GM19328 (cell line): ENCODE results near the gene ING5.

ENCODE experiments used
- ATAC-seq: cut with Tn5 transposase; IDR thresholded peaks from one replicate; pipeline ENCODE4 v1.9.1; 2021; ENCODE audit warnings: mild to moderate bottlenecking, moderate library complexity; ENCODE audit not compliant: unreplicated experiment

The ING5 gene

GRCh38 chr2:241672243-241673188, 29.3 kb upstream of the ING5 start:
- ATAC-seq, result no peak

GRCh38 chr2:241673189-241673663, 28.6 kb upstream of the ING5 start:
- ATAC-seq, result no peak

GRCh38 chr2:241673797-241674725, 27.8 kb upstream of the ING5 start:
- no peak for ATAC-seq

- no peak for ATAC-seq
These were observed 26.0 kb upstream of the ING5 start for GRCh38 chr2:241675885-241676284.

GRCh38 chr2:241676665-241677064, 25.2 kb upstream of the ING5 start:
- ATAC-seq, result no peak

- ATAC-seq, result no peak
These were observed 24.4 kb upstream of the ING5 start for GRCh38 chr2:241677392-241677791.

GRCh38 chr2:241678307-241678706, 23.5 kb upstream of the ING5 start:
- no peak for ATAC-seq

GRCh38 chr2:241678784-241679540, 22.9 kb upstream of the ING5 start:
- ATAC-seq, result no peak

- no peak for ATAC-seq
These were observed 21.8 kb upstream of the ING5 start for GRCh38 chr2:241680044-241680443.

GRCh38 chr2:241680827-241681599, 20.8 kb upstream of the ING5 start:
- ATAC-seq, result no peak

- peak; percentile 7 for ATAC-seq
These were observed 15.6 kb upstream of the ING5 start for GRCh38 chr2:241686324-241686649.

- peak; percentile 94 for ATAC-seq
These were observed 15.0 kb upstream of the ING5 start, which contains the start of gene DTYMK for GRCh38 chr2:241686650-241687425. TSS of gene DTYMK (minus strand) at chr2:241686815. CDS start at chr2:241686783, 32 bp downstream.

- ATAC-seq, result no peak
These were observed 12.5 kb upstream of the ING5 start for GRCh38 chr2:241689306-241689705.

- no peak for ATAC-seq
These were observed 11.6 kb upstream of the ING5 start for GRCh38 chr2:241690202-241690717.

- no peak for ATAC-seq
These were observed 9.4 kb upstream of the ING5 start for GRCh38 chr2:241692448-241692847.

- ATAC-seq, result no peak
These were observed 6.2 kb upstream of the ING5 start for GRCh38 chr2:241695651-241696050.

GRCh38 chr2:241701149-241701398, 765 bp upstream of the ING5 start:
- ATAC-seq, result no peak

- ATAC-seq, result peak; percentile 58
These were observed 554 bp downstream of the ING5 start for GRCh38 chr2:241702155-241703031.
